Motor neuron (in vitro differentiated cells): ENCODE results near the gene PPP2R5D. TPM values are rescaled to one million over a fixed set of nuclear protein-coding genes. Genes with fewer than 3 reads are reported as not detected.

Source experiments
- ATAC-seq, 8 experiments: fragments of 200-7000 bp; cut with Tn5 transposase; replicated peaks in 6 of 8; 2 replicates each; pipeline ENCODE4 v1.8.0; 2021; ENCODE audit warnings: mild to moderate bottlenecking in 8 of 8, moderate library complexity in 8 of 8
- H3K27ac ChIP-seq, 2 donors: fragments of 250-450 bp; sonication (Bioruptor Pico); 2 replicates each; pipeline ENCODE4 v1.9.0; 2021; ENCODE audit warnings: antibody characterized with exemption in 2 of 2, mild to moderate bottlenecking in 2 of 2, moderate library complexity in 1 of 2
- H3K4me1 ChIP-seq, 2 donors: fragments of 250-450 bp; sonication (Bioruptor Pico); replicated peaks in 1 of 2; 2 replicates each; pipeline ENCODE4 v1.6.1; 2021; ENCODE audit warnings: antibody characterized with exemption in 2 of 2, mild to moderate bottlenecking in 2 of 2, moderate library complexity in 1 of 2
- H3K4me3 ChIP-seq, 5 donors: fragments of 250-450 bp; sonication (Bioruptor Pico); 2 replicates each; pipeline ENCODE4 v1.9.0; 2021; ENCODE audit warnings: antibody characterized with exemption in 5 of 5, mild to moderate bottlenecking in 5 of 5, moderate library complexity in 4 of 5
- WGBS, 10 experiments: fragments of 450-650 bp; shearing (Covaris generic); methylation state at CpG; one replicate each; pipeline ENCODE4 v1.0.0; 2022; 5-methylcytosine and 5-hydroxymethylcytosine counted together
- in situ Hi-C, 9 experiments: fragments of 400-800 bp; cut with MboI; loops; one replicate each; pipeline ENCODE4 v1.15.0; 2021; ENCODE audit warnings: low sequenced_read_pairs in 9 of 9, low pct_unique_long_range_greater_than_20kb in 2 of 9; ENCODE audit not compliant: unreplicated experiment in 9 of 9
- total RNA-seq, 8 experiments: library from RNA; unstranded; fragments of 300-600 nt; gene quantifications; 2 replicates each; pipeline versions ENCODE4 v1.2.3 to v1.2.4, GENCODE V29; 2022

PPP2R5D gene
- total RNA-seq, 8 experiments from 2014 or later: 18.4 to 40.4 (median 29.4) TPM

DNA sequence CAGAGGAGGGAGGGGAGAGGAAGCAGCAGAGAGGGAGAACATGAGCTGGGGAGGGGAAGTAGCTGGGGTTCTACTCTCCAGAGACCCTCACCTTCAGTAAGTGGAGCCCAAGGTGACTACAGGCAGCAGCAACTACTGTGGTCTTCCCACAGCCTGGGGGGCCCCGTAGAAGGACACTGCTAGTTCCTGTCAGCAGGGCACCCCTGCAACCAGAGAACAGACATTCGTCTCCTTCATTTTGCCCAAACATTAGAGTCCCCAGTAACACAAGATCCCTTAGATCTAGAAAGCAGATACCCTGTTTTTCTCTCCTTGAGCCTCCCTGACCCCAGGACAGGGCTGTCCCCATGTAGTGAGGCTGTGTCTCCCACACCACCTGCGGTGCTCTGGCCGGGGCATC, 15.6 kb upstream of the PPP2R5D start:
- H3K27ac ChIP-seq: no peak overlapping the region
- H3K4me3 ChIP-seq: no peak overlapping the region
- WGBS, 10 experiments: 20 to 100% (median 50%) methylated on average over 1 to 2 of the region's 4 CpGs; no CpG with 5 or more reads in 4 of the 10 experiments
- peaks cover 6 to 7% of the 10 kb centered on the region in 2 donors for H3K4me1 ChIP-seq
- in situ Hi-C loops: no loop called here
- no peak for ATAC-seq

DNA sequence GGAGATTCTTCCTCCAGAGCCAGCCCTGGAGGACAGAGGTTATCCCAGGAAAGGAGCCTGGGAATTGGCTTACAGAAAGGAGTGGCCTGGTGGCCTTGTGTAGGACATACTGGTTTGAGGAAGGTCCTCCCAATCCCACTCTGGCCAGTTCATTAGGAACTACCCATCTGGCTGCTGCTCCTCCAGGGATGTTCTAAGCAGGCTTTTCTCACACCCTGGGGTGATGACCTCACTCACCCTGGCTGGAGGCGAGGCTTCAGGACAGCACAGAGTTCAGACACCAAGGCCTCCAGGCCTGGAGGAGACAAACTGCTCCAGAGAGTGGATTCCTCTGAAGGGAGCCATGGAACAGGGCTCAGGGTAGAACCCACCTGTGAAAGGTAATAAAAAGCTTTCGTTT, 14.9 kb upstream of the PPP2R5D start:
- in situ Hi-C loops: no loop called here
- 94 to 100% methylated on average over 1 to 2 of the region's 2 CpGs; no CpG with 5 or more reads in 8 of the 10 experiments for WGBS, 10 experiments
- no peak for ATAC-seq
- H3K4me3 ChIP-seq: no peak overlapping the region
- H3K4me1 ChIP-seq: peaks cover 6 to 7% of the 10 kb centered on the region in 2 donors
- H3K27ac ChIP-seq: no peak overlapping the region

DNA sequence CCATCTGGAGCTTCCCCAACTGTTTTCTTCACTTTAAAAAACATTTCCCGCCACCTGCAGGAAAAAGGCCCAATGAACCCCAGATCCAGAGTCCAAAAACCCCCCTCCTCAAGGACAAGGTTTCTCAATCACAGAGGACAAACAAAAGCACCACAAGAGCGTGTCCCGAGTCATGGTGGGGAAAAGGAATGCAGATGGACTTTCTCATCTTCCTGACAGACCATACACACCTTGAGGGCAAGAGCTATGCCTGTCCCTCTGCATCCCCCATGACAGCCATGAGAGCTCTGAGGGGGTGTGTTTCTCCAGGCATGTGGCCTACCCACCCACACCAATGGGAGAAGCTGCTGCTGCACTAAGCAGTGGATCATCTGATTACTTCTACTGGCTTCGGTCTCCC, 14.4 kb upstream of the PPP2R5D start:
- no peak overlapping the region for H3K27ac ChIP-seq
- no peak overlapping the region for H3K4me3 ChIP-seq
- WGBS, 10 experiments: 82 to 100% (median 100%) methylated on average over 1 to 2 of the region's 4 CpGs; no CpG with 5 or more reads in 4 of the 10 experiments
- ATAC-seq: no peak
- H3K4me1 ChIP-seq: peaks cover 6 to 7% of the 10 kb centered on the region in 2 donors
- in situ Hi-C loops: no loop called here

- in situ Hi-C loops: no loop called here
- H3K4me3 ChIP-seq: no peak overlapping the region
- H3K27ac ChIP-seq: peak overlapping the region in 1 of 2 donors; percentile 56
- WGBS, 10 experiments: 0 to 100% (median 64%) methylated on average over 1 to 4 of the region's 4 CpGs; no CpG with 5 or more reads in 2 of the 10 experiments
- H3K4me1 ChIP-seq: peaks cover 6 to 7% of the 10 kb centered on the region in 2 donors
- peak in 7 of 8 experiments; percentile 57 to 95 (median 93) for ATAC-seq
Observed at GRCh38 chr6:42970871-42971612, 13.3 kb upstream of the PPP2R5D start.

- 89 to 100% (median 100%) methylated on average over 1 to 3 of the region's 3 CpGs; no CpG with 5 or more reads in 7 of the 10 experiments for WGBS, 10 experiments
- H3K27ac ChIP-seq: peak overlapping the region in 1 of 2 donors; percentile 56
- in situ Hi-C loops: no loop called here
- peaks cover 7% of the 10 kb centered on the region in 2 donors for H3K4me1 ChIP-seq
- no peak for ATAC-seq
- H3K4me3 ChIP-seq: no peak overlapping the region
Observed at GRCh38 chr6:42971746-42972327, 12.5 kb upstream of the PPP2R5D start.

- in situ Hi-C loops: no loop called here
- Histone ChIP-seq H3K4me1 (peaks cover 15 to 17% of the 10 kb centered on the region in 2 donors), H3K4me3 (no peak overlapping the region), H3K27ac (no peak overlapping the region)
- WGBS, 10 experiments: 56 to 100% (median 93%) methylated on average over 1 to 3 of the region's 3 CpGs; no CpG with 5 or more reads in 2 of the 10 experiments
- no peak for ATAC-seq
Observed at GRCh38 chr6:42973926-42974325, 10.4 kb upstream of the PPP2R5D start.

GRCh38 chr6:42974919-42975505, 9.4 kb upstream of the PPP2R5D start:
- H3K4me1 ChIP-seq: peaks cover 15 to 22% of the 10 kb centered on the region in 2 donors
- in situ Hi-C loops: no loop called here
- WGBS, 10 experiments: 68 to 100% (median 91%) methylated on average over 1 to 3 of the region's 5 CpGs; no CpG with 5 or more reads in 2 of the 10 experiments
- H3K27ac ChIP-seq: no peak overlapping the region
- ATAC-seq: no peak
- H3K4me3 ChIP-seq: no peak overlapping the region

- Histone ChIP-seq H3K4me1 (peaks cover 8 to 16% of the 10 kb centered on the region in 2 donors), H3K27ac (peak overlapping the region; percentile 79 to 87), H3K4me3 (peak overlapping the region; percentile 89 to 98 (median 93))
- in situ Hi-C loops: no loop called here
- ATAC-seq: peak in 3 of 8 experiments; percentile 51 to 63 (median 55)
- WGBS, 10 experiments: 0% methylated on average over 2 to 4 of the region's 28 CpGs; no CpG with 5 or more reads in 8 of the 10 experiments
Observed at GRCh38 chr6:42978487-42978838, 5.9 kb upstream of the PPP2R5D start.

DNA sequence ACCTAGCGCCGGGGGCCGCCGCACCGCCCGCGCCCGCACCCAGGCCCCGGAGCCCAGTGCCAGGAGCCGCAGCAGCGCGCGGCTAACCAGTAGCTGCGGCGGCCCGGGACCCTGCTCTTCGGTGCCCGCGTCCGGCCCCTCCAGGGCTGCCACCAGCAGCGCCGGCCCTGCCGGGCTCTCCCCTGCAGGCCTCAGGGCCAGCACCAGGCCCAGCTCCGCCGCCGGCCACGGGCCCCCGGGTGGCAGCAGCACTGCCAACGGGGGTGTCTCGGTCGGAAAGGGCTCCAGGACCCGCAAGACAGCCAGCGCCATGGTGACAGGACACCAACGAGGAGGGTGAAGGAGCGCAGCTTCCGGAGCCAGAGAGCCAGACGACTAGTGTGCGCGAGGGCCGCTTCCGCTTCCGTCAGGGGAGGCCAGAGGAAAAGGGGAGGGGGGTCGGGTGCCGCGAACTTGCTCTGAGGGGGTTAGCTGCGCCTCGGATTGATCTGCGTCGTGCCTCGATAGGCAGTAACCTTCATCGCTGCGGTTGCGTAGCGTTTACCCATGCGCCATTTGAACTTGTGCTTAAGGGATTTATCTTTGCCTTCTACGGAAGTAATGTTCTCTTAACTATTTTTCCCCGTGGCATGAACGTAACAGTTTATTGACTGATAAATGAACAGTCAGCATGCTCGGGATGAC, 5.4 kb upstream of the PPP2R5D start, which contains the start of gene PEX6:
Gene PEX6, minus strand, starts transcription at position 343 of the 684 bp plus-strand sequence. Its CDS starts 31 bp downstream, at position 312.
- H3K4me3 ChIP-seq: peak within 1 kb of the TSS; percentile 89 to 98 (median 93)
- H3K4me1 ChIP-seq: peaks cover 8 to 16% of the 10 kb centered on the region in 2 donors
- in situ Hi-C loops: no loop called here
- peak; percentile 90 to 96 (median 92) for ATAC-seq
- H3K27ac ChIP-seq: peak within 1 kb of the TSS; percentile 79 to 87
- WGBS, 10 experiments: 0 to 1% (median 0%) methylated on average over 2 to 15 of the region's 59 CpGs; no CpG with 5 or more reads in 4 of the 10 experiments

DNA sequence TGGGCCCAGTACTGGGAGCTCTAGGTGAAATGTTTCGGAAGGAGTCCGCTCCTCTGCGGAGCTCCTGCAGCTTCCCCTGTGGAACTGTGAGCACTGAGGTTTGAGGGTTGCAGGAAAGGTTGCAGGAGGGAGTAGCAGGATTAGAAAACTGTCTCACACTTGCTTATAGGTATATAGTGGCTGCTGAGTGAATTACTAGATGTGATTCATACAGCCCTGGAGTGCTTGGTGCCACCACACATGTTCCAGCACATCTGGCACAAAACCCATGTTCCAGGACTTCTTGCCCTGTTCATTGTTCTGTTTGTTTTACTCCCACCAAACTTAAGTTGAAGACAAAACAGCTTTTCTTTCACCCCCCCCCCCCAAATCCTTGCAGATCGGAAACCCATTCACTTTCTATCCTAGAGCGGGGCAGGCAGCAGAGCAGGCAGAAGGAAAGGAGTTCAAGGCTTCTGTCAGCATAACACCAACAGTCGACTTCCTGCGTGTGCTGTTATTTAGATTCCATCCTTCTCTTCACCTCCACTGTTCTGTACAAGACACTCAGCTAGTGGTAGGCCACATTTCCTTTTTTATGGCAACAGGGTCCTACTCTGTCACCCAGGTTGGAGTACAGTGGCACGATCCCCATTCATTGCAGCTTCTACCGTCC, 4.7 kb upstream of the PPP2R5D start:
- Histone ChIP-seq H3K27ac (peak overlapping the region; percentile 64 to 87), H3K4me3 (peak overlapping the region; percentile 89 to 98 (median 93)), H3K4me1 (peaks cover 8 to 16% of the 10 kb centered on the region in 2 donors)
- ATAC-seq: peak in 5 of 8 experiments; percentile 1 to 5 (median 2)
- in situ Hi-C loops: no loop called here
- 0 to 95% (median 61%) methylated on average over 1 to 4 of the region's 9 CpGs; no CpG with 5 or more reads in 2 of the 10 experiments for WGBS, 10 experiments

- Histone ChIP-seq H3K27ac (no peak overlapping the region), H3K4me3 (no peak overlapping the region), H3K4me1 (peaks cover 11 to 14% of the 10 kb centered on the region in 2 donors)
- in situ Hi-C loops: no loop called here
- 79 to 100% (median 94%) methylated on average over 1 to 5 of the region's 5 CpGs; no CpG with 5 or more reads in 1 of the 10 experiments for WGBS, 10 experiments
- no peak for ATAC-seq
Observed at GRCh38 chr6:42981836-42982235, 2.5 kb upstream of the PPP2R5D start.

DNA sequence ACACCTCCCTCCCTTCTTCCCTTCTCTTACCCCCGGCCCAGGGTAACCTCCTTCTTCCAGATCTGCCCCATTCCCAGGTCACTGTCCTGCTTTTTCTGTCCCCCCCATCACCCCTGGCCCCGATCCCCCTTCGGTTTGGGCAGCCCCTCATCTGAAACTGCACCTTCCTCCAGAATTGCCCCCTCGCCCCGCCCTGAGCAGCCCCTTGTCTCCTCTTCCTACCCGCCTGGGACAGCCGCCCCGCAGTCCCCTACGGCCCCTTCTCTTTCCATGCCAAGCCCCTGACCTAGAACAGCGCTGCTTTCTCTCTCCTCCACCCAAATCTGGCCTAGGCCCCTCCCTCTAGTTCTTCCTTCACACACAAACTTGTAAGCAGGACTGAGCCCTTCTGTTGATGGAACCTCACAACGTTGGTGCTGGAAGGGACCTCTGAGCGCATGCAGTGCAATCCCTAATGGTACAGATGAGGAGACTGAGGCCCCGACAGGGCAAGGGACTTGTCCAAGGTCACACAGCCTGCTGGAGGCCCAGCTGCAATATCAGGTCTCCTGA, 630 bp downstream of the PPP2R5D start:
- Histone ChIP-seq H3K27ac (peak overlapping the region; percentile 63 to 72), H3K4me1 (peaks cover 0 to 4% of the 10 kb centered on the region in 2 donors), H3K4me3 (peak overlapping the region; percentile 66 to 87 (median 74))
- in situ Hi-C loops: no loop called here
- 20 to 60% (median 40%) methylated on average over 1 to 4 of the region's 13 CpGs; no CpG with 5 or more reads in 4 of the 10 experiments for WGBS, 10 experiments
- ATAC-seq: no peak
